ENCODE measurements around the gene KCMF1.

Gene KCMF1

DNA sequence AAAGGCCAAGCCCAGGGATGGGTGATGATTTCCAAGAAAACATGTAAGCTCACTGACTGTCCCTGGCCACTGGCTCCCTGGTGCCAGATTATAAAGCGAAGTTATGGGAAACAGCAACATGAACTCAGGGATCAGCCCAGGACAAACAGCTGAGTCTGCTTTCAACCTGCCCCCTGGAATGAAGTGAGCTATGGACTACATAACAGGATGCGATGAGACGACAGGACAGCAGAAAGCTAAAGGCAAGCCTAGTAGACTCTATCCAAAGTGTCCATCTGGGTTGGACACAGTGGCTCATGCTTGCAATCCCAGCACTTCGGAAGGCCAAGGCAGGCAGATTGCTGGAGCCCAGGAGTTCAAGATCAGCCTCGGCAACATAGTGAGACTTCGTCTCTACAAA, 16.6 kb upstream of the KCMF1 start:
- FAIRE-seq: no peak
- no peak for DNase-seq (ENCODE audit: insufficient read length, low spot score)

DNA sequence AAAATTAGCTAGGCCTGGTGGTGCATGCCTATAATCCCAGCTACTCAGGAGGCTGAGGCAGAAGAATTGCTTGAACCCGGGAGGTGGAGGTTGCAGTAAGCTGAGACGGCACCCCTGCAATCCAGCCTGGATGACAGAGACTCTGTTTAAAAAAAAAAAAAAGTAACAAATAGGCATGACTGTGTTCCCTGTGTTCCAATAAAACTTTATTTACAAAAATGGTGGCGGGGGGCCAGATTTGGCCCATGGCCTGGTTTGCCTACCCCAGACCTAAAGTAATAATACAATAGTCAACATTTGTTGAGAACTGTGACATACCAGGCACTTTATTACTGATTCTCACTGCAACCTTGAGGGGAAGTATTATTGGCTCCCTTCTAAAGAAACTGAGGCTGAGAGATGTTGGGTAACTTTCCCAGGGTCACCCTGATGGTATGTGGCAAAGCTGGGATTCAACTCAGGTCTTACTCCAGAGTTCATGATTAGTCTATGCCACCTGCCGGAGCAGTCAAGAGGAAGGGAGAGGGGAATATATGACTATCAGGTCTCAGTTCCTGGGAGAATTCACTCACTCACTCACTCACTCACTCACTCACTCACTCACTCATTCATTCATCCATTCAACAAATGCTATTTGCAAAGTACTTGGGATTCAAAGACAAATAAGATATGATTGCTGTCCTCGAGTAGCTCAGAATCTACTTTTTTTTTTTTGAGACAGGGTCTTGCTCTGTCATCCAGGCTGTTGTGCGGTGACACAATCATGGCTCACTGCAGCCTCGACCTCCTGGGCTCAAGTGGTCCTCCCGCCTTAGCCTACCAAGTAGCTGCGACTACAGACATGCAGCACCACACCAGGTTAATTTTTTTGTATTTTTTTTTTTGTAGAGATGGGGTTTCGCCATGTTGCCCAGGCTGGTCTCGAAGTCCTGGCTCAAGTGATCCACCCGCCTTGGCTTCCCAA, 14.3 kb upstream of the KCMF1 start:
- no peak for FAIRE-seq
- DNase-seq (ENCODE audit: insufficient read length, low spot score): no peak

DNA sequence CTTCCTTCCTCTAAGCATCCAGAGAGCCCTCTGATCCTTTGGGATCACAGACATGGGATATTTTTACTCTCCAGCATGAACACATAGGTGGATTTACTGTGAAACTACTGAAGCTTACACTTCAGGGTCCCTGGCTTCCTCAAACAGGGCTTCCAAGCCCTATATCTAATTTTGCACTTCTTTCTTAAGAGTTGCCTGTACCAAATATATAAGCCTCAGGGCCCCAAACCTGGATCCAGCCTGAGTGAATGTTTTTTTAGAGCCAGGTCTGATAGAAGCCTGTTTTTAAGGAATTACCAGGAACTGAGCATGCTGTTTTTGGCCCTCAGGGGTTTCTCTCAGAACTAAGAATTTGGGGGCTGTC, 13.2 kb upstream of the KCMF1 start:
- no peak for FAIRE-seq
- DNase-seq (ENCODE audit: insufficient read length, low spot score): no peak

DNA sequence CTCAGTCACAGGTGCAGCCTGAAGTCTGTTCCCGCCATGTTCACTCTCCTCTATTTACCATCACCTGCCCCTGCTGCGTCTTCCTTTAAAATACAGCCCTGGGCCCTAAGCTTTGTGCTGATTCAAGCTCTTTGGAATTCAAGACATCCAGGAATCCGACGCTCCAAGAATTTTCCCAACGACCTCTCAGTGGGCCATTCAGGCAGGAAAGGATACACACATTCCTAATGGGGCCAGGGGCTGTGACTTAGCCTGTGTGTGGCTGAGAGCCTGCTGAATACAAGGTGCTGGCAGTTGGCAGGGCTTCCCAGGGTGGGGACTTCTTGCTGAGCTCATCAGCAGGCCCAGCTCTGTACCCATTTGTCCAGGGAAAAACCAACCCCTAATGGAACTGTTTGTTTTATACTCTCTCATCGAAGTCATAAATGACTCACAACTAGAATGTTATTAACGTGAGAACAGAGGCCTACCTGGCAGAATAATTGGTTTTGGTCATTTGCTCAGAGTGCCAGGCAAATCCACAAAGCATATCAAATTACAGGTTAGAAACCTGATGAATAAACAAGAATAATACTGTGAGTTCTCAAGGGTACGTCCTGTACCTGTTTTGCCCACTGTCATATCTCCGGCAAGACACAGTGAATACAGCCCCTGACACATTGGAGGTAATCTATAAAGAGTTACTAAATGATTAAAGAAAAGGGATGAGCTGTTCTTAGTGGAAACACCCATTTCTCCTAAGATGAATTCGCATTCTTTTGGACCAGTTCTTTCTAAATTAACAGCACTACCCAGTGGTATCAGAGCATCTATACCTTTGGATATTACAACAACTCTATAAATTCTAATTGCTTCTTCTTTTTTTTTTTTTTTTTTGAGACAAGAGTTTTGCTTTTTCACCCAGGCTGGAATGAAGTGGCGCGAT, 12.6 kb upstream of the KCMF1 start:
- DNase-seq (ENCODE audit: insufficient read length, low spot score) (no peak), FAIRE-seq (no peak)

DNA sequence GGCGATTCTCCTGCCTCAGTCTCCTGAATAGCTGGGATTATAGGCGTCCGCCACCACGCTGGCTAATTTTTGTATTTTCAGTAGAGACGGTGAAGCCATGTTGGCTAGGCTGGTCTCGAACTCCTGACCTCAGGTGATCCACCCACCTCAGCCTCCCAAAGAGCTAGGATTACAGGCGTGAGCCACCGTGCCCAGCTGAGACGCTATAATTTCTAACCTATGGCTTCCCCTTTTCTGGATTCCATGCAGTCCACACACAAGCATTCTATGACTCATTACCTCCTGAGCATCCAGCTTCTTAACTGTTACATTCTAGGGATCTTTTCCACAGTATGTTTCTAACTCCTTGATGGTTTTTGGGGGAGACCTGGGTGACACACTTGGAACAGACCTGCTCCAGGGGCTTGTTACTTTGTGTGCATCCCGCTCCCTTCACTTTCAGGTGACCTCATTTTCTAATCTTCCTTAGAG, 11.8 kb upstream of the KCMF1 start:
- FAIRE-seq (no peak), DNase-seq (ENCODE audit: insufficient read length, low spot score) (no peak)

DNA sequence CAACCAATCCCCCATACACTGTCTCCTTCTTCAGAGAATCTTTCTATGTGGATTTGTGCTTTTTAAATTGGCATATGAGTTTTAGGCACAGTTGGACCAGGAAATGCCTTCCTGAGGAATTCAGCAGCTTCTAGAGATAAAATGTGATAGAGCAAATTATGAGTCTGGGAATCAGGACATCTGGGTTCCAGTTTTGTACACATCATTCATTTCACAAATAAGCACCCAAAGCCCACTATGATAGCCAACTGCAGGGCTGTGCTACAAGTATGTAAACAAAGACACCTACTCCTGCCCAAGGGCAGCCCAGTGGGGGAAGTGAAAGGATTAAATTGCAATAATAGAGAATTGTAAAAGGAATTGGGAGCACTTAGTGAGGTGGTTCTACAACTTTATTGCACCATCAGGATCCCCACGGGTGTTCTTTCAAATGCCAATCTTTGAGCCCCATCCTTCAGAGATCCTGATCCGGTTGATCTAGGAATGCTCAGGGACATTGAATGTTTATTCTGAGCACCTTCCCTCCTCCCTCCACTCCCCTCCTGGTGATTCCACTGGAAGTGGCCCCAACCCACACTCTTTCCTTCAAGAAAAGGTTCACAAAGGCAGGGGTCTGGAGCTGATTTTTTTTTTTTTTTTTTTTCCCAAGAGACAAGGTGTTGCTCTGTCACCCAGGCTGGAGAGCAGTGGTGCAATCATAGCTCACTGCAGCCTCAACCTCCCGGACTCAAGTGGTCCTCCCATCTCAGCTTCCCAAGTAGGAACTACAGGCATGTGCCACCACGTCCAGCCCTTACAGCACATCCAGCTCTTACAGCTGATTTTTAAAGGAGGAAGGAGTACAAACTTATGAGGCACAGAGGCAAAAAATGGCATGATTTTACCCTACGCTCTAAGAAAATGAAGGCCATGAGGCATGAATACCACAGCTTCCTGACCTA, 11.1 kb upstream of the KCMF1 start:
- no peak for DNase-seq (ENCODE audit: insufficient read length, low spot score)
- no peak for FAIRE-seq

DNA sequence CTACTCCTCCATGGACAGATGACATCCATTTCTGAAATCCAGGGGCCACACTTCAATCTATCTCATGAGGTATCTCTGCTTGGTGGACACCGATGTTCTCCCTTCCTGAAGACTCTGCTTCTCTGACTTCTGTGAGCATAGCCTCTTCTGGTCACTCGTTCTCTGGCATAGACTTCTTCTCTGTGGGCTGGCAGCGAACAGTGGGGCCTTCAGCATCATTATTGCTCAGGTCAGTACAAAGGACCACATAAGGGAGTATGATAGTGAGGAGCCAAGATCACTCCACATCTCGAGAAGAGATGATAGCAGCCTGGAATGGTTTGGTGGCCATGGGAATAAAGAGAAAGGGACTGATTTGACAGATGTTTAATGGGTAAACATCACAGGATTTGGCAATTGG, 8.0 kb upstream of the KCMF1 start:
- no peak for FAIRE-seq
- no peak for DNase-seq (ENCODE audit: insufficient read length, low spot score)

DNA sequence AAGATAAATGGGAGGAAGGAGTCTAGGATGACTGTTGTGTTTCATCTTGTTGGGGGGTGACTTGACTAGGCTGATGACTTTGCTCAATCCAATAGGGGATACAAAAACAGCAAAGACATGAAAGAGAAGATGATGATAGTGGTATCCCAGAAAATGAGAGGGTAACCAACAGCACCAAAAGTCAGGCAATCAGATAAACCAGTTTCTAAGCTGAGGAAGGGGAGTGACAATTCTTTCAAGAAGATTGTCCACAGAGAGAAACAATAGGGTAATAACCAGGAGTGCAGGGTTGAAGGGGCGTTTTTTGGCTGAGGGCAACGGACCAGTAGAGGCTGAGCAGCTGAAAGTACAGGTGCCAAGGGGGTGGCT, 7.7 kb upstream of the KCMF1 start:
- DNase-seq (ENCODE audit: insufficient read length, low spot score) (no peak), FAIRE-seq (no peak)

DNA sequence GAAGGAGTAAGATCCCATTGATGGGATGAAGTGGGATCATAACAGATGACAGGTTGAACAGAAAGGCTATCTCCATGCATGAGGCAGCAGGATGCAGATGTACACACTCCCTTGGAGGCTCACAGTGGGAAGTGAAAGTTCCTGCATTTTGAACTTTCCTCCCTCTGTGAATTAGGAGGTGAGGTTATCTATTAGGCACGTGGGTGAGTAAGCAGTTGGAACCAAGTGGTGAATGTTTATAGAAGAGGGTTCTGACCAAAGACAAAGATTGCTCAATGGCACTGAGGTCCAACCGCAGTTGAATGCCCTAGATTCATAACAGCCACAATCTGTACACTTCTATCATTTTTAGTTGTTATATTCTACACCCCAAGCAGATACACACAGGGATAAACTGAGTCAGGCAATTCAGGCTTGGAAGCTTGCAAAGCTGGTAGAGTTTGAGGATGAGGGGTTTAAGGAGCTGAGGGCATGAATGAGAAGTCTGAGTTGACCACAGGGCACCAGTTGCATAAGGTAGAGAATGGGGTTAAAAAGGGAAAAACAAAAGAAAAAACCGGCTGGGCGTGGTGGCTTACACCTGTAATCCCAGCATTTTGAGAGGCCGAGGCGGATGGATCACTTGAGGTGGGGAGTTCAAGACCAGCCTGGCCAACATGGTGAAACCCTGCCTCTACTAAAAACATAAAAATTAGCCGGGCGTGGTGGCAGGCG, 7.1 kb upstream of the KCMF1 start:
- no peak for DNase-seq (ENCODE audit: insufficient read length, low spot score)
- FAIRE-seq: peak; percentile 11

DNA sequence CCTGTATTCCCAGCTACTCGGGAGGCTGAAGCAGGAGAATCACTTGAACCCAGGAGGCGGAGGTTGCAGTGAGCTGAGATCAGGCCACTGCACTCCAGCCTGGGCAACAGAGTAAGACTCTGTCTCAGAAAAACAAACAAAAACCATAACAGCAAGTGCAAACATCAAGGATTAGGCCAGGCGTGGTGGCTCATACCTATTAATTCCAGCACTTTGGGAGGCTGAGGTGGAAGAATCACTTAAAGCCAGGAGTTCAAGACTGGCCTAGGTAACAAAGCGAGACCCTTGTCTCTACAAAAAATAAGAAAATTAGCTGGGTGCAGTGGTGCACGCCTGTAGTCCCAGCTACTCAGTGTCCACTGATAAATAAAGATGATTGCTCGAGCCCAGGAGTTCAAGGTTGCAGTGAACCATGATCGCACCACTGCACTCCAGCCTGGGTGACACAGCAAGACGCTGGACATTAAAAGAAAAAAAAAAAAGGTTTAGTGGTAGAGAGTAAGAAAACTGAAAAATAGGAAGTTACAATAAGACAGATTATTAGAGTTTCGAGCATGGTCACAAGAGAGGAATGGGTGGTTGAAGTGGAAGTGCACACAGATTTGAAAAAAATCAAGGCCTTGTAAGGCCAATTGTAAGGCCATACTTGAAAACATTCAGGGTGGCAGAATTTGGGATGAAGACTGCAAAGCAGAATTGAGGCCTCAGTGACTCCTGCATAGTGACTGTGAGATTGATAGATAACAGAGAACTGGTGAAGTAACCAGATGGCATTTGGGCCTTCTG, 6.4 kb upstream of the KCMF1 start:
- DNase-seq (ENCODE audit: insufficient read length, low spot score) (no peak), FAIRE-seq (no peak)

DNA sequence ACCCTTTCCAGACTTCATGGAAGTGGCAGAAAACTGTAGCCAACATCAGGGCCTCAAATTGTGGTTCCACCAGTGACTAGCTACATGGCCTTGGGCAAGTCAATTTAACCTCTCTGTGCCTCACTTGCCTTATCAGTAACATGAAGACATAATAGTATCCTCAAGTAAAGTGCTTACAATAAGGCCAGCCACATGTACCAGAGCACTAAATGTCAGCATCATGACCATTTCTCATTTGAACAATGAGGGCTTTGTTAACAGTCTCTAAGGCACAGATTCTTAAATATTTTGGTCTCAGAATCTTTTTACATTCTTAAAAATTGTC, 5.8 kb upstream of the KCMF1 start:
- DNase-seq (ENCODE audit: insufficient read length, low spot score) (no peak), FAIRE-seq (no peak)

DNA sequence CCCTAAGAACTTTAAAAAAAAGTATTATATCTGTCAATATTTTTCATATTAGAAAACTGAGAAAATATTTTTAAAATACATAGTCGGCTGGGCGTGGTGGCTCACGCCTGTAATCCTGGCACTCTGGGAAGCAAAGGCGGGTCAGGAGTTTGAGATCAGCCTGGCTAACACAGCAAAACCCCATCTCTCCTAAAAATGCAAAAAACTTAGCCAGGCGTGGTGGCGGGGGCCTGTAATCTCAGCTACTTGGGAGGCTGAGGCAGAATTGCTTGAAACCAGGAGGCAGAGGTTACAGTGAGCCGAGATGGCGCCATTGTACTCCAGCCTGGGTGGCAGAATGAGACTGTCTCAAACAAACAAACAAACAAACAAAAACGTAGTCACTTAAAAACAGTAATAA, 5.1 kb upstream of the KCMF1 start:
- FAIRE-seq: no peak
- DNase-seq (ENCODE audit: insufficient read length, low spot score): no peak

DNA sequence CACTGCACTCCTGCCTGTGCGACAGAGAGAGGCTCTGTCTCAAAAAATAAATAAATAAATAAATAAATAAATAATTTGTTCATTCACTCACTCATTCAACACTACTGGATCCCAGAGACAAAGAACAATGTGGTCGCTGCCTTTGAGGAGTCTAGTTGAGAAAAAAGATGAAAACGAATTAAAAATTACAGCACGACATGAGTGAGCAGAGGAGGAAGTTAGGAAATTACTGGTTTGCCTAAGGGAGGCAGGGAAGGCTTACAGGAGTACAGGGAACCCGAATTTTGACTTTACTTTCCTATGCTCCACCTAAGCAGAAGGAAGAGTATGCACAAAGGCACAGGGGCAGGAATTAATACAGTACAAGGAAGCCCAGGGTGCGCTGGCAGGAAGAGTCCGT, 4.2 kb upstream of the KCMF1 start:
- FAIRE-seq (no peak), DNase-seq (ENCODE audit: insufficient read length, low spot score) (no peak)

DNA sequence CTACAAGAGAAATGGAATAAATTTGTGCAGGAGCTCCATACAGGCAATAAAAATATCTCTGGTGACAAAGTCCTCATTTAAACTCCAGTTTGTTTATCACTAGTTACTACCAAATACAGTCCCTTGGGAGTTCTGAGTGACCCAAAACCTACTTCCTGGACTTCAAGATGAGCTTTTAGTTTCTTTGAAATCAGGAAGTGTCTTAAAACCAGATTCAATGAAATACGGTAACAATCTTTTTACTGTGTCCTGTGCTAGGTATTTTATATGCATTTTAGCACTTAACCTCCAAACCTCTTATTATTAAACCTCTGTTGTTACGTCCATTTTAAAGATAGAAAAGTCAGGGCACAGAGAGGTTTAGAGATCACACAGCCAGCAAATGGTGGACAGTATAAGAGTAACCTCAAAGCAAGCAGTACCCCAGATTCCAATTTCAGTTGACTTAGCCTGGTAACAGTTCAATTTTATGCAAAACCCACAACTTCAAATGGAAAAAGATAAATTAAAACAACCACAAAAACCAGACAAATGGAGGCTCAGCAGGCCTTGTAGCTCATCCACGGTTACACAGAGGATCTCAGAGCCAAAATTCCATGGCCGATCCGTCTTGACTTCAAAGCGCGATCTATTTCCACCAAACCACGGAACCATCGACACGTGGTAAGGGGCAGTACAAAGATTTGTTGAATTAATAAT, 1.3 kb upstream of the KCMF1 start:
- FAIRE-seq (peak; percentile 88), DNase-seq (ENCODE audit: insufficient read length, low spot score) (no peak)

DNA sequence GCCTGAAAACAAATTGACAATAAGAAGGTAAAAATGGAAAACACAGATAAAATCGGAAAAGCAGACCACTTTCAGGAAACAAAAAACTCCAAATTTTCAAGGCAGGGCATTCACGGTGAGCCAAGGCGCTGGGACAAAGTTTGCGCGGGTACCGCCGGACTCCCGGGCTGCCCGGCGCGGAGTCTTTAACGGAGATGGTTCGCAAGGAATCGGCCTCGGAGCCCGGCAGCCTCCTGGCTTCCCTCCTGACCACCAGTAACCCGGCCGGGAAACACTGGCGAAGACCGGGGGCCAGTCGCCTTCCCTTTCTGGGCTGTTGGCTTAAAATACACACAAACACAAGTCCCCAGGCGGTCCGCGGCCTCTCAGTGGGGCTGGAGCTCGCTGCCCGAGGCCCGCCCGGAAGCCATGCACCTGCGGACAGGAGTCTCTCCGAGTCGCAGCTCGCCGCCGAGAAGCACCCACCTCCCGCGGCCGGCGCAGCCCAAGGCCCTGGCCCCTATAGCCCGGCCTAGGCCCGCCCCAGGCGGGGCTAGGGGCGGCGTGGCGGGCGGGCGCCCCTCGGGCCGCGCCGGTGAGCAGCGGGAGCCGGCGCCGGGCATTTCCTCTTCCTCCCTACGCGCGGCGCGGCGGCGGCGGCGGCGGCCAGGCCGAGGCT, 622 bp upstream of the KCMF1 start:
- FAIRE-seq (peak; percentile 18), DNase-seq (ENCODE audit: insufficient read length, low spot score) (peak; percentile 62)

DNA sequence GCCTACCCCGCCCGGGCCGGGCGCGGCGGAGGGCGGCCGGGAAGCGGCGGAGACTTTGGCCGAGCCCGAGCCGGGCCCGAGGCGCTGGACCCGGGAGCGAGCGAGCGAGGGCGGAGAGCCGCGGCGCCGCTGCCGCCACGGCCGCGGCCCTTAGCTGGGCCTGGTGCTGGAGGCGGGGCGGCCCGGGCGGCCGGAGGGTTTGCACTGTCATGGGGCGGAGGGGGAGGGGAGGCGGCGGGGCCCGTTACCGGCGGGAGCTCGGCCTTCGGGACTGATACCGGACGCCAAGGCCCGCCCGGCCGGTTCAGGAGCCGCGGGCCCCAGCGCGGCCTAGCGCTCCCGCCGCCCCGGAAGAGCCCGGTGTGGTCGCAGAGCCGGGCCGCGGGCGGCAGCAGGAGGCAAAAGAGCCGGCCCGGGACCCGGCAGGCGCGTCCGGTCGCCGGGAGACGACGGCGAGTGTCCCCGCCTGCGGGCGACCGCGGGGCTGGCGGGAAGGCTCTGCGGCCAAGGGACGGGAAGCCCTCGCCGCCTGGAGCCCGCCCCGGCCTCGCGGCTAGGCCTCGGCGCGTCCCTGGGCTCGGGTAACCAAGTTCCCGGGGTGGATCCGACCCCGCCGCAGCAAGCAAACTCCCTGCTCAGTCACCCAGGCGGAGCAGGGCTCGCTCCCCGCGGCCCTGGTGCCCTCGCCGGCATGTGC, 697 bp downstream of the KCMF1 start:
- peak; percentile 60 for FAIRE-seq
- peak; percentile 54 for DNase-seq (ENCODE audit: insufficient read length, low spot score)

DNA sequence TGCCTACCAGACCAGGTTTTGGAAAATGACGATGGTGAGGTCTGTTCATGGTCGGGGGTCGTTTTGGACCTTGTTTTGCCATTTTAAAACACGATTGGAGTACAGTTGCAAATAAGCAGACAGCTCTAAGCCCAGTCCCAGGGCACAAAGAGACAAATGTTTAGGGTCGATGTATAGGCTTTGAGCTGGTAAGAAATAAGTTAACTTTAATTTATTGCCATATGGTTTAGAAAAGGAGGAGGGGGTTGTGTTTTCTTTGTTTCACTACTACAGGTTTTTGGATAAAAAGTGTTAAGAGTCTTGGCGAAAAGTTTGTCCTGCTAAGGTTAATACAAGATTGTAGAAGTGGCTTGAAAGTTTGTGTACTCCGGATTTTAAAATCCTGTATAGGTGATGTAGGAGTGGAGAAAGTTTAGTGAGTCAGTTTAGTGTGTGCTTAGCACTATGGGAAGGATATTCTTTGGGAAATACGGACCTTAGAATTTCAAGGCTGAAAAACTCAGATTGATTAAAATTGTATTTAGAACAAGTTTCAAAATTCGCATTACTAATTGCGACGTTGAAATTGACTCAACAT, 1.3 kb downstream of the KCMF1 start:
- FAIRE-seq (peak; percentile 47), DNase-seq (ENCODE audit: insufficient read length, low spot score) (no peak)
